COLO668 (cell line): Measurements from ENCODE around the gene GNGT1.
"Not testable (repeated sequence)": the region's sequence is repeated elsewhere in the genome, so short reads cannot be mapped to it uniquely, and the experiment has no call there.

Source experiments
- DNase-seq: peaks from one replicate; lab custom pipeline; 2025; ENCODE audit not compliant: unreplicated experiment; lab: John Stamatoyannopoulos, UW

GNGT1 gene

GRCh38 chr7:93902777-93903423 is 3.5 kb upstream of the GNGT1 start:
- DNase-seq = peak; percentile 15

- DNase-seq = no peak
Observed at GRCh38 chr7:93910076-93910994, 4.0 kb downstream of the GNGT1 start.

- not testable (repeated sequence) for DNase-seq
Observed at GRCh38 chr7:93911242-93911641, 4.9 kb downstream of the GNGT1 start.

- DNase-seq = not testable (repeated sequence)
Observed at GRCh38 chr7:93911661-93912060, 5.3 kb downstream of the GNGT1 start.

GRCh38 chr7:93913197-93913596 is 6.8 kb downstream of the GNGT1 start:
- DNase-seq = no peak

- no peak for DNase-seq
Observed at GRCh38 chr7:93914581-93915066, 8.3 kb downstream of the GNGT1 start.

GRCh38 chr7:93915206-93915842 is 9.0 kb downstream of the GNGT1 start:
- DNase-seq = not testable (repeated sequence)

GRCh38 chr7:93915888-93916287 is 9.5 kb downstream of the GNGT1 start:
- DNase-seq = not testable (repeated sequence)

- DNase-seq = not testable (repeated sequence)
Observed at GRCh38 chr7:93916315-93916714, 9.9 kb downstream of the GNGT1 start.

- no peak for DNase-seq
Observed at GRCh38 chr7:93920496-93921182, 14.3 kb downstream of the GNGT1 start.

- DNase-seq = no peak
Observed at GRCh38 chr7:93921186-93921585, 14.8 kb downstream of the GNGT1 start.

GRCh38 chr7:93921607-93922566 is 15.5 kb downstream of the GNGT1 start, which contains the start of gene GNG11:
GNG11 (plus strand) TSS chr7:93921735; CDS start chr7:93922138, 403 bp downstream.
- peak; percentile 8 for DNase-seq

GRCh38 chr7:93923296-93923695 is 16.9 kb downstream of the GNGT1 start:
- DNase-seq = no peak

GRCh38 chr7:93923942-93924341 is 17.6 kb downstream of the GNGT1 start:
- DNase-seq = no peak

GRCh38 chr7:93926800-93927199 is 20.4 kb downstream of the GNGT1 start:
- no peak for DNase-seq

- DNase-seq = no peak
Observed at GRCh38 chr7:93927585-93927984, 21.2 kb downstream of the GNGT1 start.

GRCh38 chr7:93931655-93932054 is 25.3 kb downstream of the GNGT1 start:
- DNase-seq = no peak

- DNase-seq = no peak
Observed at GRCh38 chr7:93933156-93933555, 26.8 kb downstream of the GNGT1 start.

GRCh38 chr7:93935102-93935501 is 28.7 kb downstream of the GNGT1 start:
- no peak for DNase-seq

- no peak for DNase-seq
Observed at GRCh38 chr7:93937818-93938217, 31.5 kb downstream of the GNGT1 start.
